ENCODE results near the gene CSPG4.

DNA sequence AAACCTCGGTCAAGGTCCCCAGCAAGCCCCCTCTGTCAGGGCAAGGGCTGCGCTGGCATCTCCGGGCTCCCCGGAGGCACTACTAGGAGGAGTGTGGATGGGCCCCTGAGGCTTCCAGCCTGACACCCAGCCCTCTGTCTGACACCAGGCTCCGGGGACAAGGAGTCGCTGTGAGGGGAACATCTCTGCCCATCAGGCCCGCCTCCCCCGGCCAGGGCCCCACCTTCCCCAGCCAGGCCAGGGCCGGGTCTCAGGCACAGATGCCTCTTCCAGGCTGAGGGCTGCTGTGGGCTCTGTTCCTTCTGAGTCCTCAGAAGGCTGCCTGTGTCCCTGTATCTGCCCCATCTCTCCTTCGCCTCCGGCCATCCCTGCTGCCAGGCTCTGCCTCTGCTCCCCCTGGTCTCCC, 15.8 kb downstream of the CSPG4 start:
- no peak for TF ChIP-seq YY1 (IDR thresholded peaks at IDR 0.05; ENCODE audit: insufficient read depth, insufficient read length)
- TF ChIP-seq SUZ12 (IDR thresholded peaks at IDR 0.05; ENCODE audit: extremely low read depth, insufficient read depth, insufficient read length), result no peak
- TF ChIP-seq ZNF274 (IDR thresholded peaks at IDR 0.05; ENCODE audit: low read depth, low read length), result no peak

Measured in NT2/D1 (cell line).